ENCODE measurements around the gene IL18.
A peak's percentile ranks its signal among the peaks of the same experiment; 100 is the strongest.
"Not testable (repeated sequence)": the region's sequence is repeated elsewhere in the genome, so short reads cannot be mapped to it uniquely, and the experiment has no call there.

The IL18 gene

DNA sequence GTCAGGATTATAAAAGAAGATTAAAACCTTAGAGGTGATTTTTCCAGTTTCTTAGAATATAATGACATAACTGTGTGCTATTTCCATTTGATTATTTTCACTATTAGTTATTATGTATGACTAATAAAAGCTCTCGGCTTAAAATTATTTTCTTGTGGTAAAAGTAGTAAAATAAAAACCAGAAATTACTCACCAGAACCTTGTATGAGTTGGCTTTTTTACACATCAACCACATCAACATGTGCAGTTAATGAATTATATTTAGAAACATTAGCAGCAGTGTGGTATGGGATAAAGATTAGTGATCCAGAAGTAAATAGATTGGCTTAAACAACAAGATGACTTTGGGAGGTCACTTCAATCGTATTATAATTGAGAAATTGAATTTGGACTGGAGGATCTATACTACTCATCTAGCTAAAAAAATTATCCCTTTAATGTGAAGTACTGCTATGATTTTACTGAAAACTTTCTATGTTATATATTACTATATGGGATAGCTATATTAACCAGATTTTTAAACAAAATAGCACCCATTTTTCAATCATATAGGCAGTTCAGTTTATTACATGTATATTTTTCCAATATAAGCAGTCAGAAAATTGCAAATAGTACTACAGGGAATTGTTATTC lies 8.6 kb upstream of the IL18 start:
- DNase-seq (ENCODE audit: low read depth in 2 of 2), result peak; percentile 45 to 53

DNA sequence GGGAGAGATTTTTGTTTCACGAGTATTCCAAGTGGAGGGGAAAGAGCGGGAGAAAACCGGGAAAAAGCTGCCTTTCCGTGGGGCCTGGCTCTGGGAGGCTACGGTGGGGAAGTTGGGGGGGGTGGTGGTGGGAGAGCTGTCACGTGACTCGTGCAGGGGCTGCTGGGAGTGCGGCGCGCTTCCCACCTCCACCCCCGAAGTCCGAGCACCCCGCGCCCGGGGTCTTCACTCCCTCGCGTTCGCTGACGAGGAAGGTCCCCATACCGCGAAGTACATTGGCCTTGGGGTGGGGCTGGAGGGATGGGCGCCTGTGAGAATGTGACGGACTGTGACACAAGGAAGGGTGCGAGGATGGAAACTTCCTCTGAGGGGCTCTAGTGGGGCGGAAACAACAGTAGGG lies 3.3 kb upstream of the IL18 start, which contains the start of gene TEX12:
TSS of gene TEX12 (plus strand) at position 228 of the 400 bp plus-strand sequence. CDS start 1,897 bp downstream, outside the sequence.
- DNase-seq (ENCODE audit: low read depth in 2 of 2), result no peak

GRCh38 chr11:112166562-112166961 lies 2.7 kb upstream of the IL18 start:
- DNase-seq (ENCODE audit: low read depth in 2 of 2), result peak; percentile 34 to 47

DNA sequence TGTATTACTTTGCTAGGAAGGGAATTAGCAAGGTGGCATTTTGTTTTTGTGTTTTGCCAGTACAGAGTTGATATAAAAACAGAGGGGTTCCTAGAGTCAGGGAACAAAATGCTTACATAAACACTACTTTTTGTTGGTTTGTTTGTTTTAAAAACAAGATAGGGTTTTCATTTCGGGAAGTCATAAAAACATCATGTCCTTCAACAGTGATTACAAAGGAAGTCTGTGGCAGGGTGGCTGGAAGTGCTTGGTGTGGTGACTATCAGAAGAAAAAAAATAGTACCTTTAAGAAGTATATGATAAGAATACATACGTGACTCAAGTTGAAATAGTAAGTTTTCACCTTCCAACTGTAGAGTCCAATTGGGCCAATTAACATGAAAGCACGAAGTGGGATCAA lies 1.2 kb upstream of the IL18 start:
- DNase-seq (ENCODE audit: low read depth in 2 of 2), result no peak

GRCh38 chr11:112162761-112163546 lies 940 bp downstream of the IL18 start:
- no peak for DNase-seq (ENCODE audit: low read depth in 2 of 2)

- not testable (repeated sequence) for DNase-seq (ENCODE audit: low read depth in 2 of 2)
Measured at GRCh38 chr11:112162200-112162599, 1.7 kb downstream of the IL18 start.

DNA sequence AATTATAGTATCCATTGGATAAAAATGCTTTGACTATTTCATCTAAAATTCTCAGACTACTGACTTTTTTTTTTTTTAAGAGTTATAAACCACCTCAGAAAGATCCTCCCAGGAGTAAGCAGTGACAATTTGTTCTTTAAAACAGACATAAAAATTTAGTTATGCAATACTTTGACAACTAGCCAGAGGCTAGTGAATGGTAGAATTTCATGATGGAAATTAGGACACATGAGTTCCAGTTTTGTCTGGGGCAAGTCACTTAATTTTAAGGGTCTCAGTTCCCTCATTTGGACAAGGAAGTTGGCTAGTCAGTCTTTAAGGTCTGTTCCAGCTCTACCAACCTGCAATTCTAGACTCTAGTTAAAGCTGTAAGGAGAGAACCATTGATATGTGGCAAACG lies 2.9 kb downstream of the IL18 start:
- no peak for DNase-seq (ENCODE audit: low read depth in 2 of 2)

DNA sequence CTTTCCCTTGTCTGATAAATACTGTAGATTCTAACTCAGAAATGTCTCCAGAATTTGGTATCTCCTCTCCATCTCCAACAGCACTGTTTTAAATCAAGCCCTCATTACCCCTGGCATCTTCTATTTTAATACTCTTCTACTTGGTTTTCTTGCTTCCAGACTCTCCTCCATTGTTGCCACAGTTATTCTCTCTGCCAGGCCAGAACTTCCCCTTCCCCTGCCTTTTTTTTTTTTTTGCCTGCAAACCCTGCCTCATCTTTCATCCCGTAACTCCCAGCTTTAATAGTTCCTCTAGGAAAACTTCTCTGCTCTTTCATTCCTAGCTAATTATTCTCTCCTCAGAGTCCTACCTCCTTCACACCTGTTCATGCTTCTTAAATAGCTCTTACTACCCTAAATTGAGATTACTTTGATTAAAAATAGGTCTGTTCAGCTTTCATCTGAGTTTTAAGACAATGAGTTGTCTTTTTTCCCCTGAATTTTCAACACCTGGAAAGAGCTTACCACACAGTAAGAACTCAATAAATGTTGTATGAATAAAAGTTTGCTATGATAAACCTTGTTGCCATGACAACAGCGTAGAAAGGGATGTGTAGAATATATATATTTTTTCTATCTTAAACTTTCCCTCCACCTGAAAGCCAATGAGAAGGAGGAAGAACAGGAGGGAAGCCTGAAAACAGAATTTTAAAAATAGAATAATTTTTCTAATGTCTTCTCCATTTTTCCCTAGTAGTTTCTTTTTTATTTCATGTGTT lies 3.6 kb downstream of the IL18 start:
- DNase-seq (ENCODE audit: low read depth in 2 of 2), result no peak

DNA sequence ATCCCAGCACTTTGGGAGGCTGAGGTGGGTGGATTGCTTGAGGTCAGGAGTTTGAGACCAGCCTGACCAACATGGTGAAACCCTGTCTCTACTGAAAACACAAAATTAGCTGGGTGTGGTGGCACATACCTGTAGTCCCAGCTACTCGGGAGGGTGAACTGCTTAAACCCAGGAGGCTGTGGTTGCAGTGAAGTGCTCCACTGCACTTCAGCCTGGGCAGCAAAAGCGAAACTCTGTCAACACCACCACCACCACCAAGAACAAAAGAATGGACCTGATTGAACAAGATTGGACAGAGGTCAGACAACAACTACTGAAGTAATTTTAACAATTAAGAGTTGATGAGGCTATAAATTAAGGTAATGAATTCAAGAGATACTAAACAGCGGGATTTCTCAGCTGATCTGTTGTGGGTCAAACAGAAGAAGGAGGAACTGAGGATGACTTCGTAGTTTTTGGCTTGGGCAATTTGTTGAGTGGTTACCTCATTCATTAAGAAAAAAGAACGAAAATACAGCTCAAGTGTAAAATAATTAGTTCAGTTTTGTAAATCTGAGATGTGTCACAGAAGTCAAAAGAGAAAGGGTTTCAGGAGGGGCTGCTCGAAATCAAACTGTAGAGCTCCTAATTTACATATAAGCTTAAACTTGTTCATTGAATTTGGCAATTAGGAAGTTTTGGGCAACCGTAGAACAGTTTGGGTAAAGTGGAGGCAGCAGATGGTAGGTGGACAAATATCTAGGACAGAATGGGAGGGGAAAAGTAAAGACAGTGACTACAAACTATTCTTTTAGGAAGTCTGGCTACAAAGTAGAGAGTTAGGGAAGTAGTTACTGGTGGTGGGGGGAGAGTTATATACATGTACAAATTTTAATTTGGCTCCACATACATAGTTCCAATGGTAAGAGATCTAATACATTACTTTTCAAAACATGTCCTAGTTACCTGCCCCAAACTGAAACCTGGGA lies 4.5 kb downstream of the IL18 start:
- no peak for DNase-seq (ENCODE audit: low read depth in 2 of 2)

GRCh38 chr11:112156956-112157766 lies 6.7 kb downstream of the IL18 start:
- peak; percentile 98 to 99 for DNase-seq (ENCODE audit: low read depth in 2 of 2)

DNA sequence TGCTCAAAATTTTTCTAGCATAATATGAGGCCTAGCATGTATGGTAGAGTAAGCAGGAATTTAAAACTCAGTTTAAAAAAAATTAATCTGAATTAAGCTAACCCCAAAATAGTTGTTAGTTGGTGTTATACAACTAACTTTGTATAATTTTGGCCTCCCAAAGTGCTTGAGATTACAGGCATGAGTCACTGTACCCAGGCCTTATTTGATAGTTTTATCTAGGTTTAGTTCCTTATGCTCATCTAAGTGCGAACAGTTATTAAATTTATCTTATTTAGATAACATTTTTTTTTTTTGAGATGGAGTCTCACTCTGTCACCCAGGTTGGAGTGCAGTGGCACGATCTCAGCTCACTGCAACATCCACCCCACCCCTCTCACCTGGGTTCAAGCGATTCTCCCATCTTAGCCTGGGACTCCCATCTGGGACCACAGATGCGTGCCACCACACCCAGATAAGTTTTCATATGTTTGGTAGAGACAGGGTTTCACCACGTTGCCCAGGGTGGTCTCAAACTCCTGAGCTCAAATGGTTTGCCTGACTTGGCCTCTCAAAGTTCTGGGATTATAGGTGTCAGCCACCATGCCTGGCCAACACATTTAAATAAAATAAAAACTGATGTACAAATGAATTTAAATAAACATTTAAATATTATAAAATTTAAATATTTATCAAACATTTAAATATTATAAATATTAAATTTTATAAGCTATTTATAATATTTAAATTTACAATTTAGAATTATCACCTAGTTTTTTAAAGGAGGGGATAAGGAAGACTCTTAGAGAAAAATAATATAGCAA lies 7.5 kb downstream of the IL18 start:
- DNase-seq (ENCODE audit: low read depth in 2 of 2), result no peak

GRCh38 chr11:112150517-112150916 lies 13.4 kb downstream of the IL18 start:
- DNase-seq (ENCODE audit: low read depth in 2 of 2), result no peak

GRCh38 chr11:112143597-112143996 lies 20.3 kb downstream of the IL18 start:
- no peak for DNase-seq (ENCODE audit: low read depth in 2 of 2)

DNA sequence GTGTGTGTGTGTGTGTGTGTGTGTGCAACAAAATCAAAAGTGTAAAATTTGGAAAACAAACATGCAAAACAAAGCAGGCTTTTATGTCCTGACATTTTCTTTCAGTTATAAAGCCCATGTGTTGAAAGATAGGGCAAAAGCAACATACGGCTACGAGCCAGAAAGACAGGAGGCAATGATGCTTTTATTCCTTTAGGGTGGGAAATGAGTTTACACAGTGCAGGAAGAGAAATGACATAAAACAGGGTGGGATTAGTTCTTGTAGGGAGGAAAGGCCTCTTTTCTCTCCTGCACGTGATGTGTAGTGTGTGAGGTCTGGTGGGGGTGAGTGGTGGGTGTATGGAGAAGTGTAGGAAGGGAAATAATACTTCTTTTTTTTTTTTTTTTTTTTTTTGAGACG lies 29.4 kb downstream of the IL18 start:
- no peak for DNase-seq (ENCODE audit: low read depth in 2 of 2)

DNA sequence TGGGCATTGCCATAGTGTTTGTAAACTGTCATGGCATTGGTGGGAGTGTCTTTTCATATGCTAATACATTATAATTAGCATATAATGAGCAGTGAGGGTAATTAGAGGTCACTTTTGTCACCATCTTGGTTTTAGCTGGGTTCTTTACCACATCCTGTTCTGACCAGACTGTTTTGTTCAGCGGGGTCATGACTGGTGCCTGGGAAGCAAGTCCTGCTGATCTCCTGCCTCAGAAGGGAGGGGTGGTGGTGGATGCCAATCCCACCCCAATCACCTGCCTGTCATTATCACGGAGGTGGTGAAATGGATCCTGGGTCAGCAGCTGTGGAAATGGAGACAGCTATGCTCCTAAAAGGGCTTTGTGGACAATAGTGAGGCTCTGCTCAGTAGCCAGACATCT lies 31.2 kb downstream of the IL18 start:
- DNase-seq (ENCODE audit: low read depth in 2 of 2), result no peak

DNA sequence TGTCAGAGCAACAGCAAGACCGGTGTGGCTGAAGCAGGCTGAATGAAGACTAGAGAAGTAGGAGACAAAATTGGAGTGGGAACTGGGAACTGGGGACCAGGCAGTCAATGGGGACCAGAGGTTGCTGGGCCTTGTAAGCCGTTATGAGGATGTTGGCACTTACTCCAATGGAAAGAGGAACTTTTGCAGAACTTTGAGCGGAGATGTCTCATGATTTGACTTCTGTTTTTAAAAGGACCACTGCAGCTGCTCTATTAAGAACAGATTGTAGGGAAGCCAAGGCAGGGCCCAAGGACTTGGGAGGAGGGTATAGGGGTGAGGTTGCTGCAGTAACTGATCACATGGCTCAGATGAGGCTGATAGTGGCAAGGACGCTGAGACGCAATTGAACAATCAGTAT lies 34.2 kb downstream of the IL18 start:
- DNase-seq (ENCODE audit: low read depth in 2 of 2), result no peak

DNA sequence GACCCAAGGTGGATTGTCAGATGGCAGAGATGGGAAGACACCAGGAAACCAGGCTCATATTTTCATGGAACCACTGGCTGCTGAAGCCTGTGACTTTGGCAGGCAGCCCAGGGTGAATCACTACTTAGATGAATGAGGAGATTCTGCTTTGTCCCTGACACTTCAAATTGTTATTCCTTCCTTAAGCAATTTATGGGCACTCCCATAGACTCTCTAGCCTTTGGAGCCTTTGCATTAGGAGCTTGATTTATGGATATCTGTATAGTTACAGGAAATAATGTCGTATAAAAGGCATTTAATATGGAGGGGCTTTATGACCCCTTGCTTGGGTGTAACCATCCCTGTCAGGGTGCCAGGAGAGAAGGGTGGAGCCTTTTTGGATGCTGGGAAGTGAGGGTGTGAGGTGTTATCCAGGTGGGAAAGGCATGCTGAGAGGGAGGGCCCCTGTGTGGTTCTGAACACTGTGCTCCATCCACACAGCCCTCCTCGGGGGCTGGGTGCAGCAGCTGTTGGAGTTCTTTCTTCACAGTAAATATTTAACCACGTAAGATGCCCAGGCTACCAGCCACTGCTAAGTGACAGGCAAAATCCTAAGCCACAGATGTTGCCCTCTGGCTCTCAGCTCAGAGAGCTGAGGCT lies 35.3 kb downstream of the IL18 start:
- peak; percentile 61 to 62 for DNase-seq (ENCODE audit: low read depth in 2 of 2)

GRCh38 chr11:112127056-112127455 lies 36.8 kb downstream of the IL18 start:
- no peak for DNase-seq (ENCODE audit: low read depth in 2 of 2)

DNA sequence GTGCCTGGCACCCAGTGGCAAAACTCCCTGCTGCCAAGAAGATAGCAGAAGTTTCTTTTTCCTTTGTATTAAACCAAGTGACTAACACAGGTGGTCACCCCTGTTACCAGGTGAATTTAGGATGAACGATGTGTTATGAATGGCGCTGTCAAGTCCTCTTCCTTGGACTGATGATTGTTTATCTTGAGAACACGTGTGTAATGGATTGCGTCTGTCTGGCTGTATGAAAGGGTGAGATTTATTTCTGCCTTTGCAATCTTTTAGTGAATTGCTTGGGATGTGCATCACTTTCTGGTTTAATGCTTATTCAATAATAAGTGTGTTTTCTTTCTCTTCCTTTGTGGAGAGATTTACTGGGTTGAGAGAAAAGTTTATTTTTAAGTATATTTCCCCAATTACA lies 40.8 kb downstream of the IL18 start:
- no peak for DNase-seq (ENCODE audit: low read depth in 2 of 2)
